Sigmoid colon (tissue), 4 donors: ENCODE measurements around the gene OR8G1.

Experiments used
- POLR2A ChIP-seq, 2 donors: fragments of 450-650 bp; IDR thresholded peaks; one replicate each; pipeline ENCODE4 v1.6.1; 2016; ENCODE audit warnings: antibody characterized with exemption in 2 of 2, mild to moderate bottlenecking in 2 of 2, moderate library complexity in 2 of 2
- POLR2AphosphoS5 ChIP-seq, 4 donors: sonication (generic); formaldehyde crosslinking; IDR thresholded peaks; one replicate each; pipeline ENCODE4 v1.6.1; 2017; ENCODE audit warnings: antibody characterized with exemption in 4 of 4
- TF ChIP-seq, protein P1 (sequence below), 4 experiments: fragments of 450-650 bp in 3 of 4; fragments of 200-600 bp in 1 of 4; IDR thresholded peaks; one replicate each; pipeline ENCODE4 v1.5.1; 2016 to 2019; ENCODE audit warnings: antibody characterized with exemption in 4 of 4, mild to moderate bottlenecking in 3 of 4, moderate library complexity in 2 of 4

GRCh38 chr11:124294687-124295086 is 53.8 kb downstream of the OR8G1 start:
- TF ChIP-seq POLR2A (IDR thresholded peaks at IDR 0.05) (no peak), POLR2AphosphoS5 (IDR thresholded peaks at IDR 0.05) (no peak)
- TF ChIP-seq, protein P1, sequence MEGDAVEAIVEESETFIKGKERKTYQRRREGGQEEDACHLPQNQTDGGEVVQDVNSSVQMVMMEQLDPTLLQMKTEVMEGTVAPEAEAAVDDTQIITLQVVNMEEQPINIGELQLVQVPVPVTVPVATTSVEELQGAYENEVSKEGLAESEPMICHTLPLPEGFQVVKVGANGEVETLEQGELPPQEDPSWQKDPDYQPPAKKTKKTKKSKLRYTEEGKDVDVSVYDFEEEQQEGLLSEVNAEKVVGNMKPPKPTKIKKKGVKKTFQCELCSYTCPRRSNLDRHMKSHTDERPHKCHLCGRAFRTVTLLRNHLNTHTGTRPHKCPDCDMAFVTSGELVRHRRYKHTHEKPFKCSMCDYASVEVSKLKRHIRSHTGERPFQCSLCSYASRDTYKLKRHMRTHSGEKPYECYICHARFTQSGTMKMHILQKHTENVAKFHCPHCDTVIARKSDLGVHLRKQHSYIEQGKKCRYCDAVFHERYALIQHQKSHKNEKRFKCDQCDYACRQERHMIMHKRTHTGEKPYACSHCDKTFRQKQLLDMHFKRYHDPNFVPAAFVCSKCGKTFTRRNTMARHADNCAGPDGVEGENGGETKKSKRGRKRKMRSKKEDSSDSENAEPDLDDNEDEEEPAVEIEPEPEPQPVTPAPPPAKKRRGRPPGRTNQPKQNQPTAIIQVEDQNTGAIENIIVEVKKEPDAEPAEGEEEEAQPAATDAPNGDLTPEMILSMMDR (IDR thresholded peaks at IDR 0.05) = no peak
